CD1c-positive myeloid dendritic cell (primary cell): Measurements from ENCODE around the gene TKFC.
A peak's percentile ranks its signal among the peaks of the same experiment; 100 is the strongest.

Experiments used
- DNase-seq: peaks from one replicate; pipeline ENCODE4 v3.0.0-alpha.2; 2016; ENCODE audit errors: extremely low spot score

The TKFC gene, protein sequence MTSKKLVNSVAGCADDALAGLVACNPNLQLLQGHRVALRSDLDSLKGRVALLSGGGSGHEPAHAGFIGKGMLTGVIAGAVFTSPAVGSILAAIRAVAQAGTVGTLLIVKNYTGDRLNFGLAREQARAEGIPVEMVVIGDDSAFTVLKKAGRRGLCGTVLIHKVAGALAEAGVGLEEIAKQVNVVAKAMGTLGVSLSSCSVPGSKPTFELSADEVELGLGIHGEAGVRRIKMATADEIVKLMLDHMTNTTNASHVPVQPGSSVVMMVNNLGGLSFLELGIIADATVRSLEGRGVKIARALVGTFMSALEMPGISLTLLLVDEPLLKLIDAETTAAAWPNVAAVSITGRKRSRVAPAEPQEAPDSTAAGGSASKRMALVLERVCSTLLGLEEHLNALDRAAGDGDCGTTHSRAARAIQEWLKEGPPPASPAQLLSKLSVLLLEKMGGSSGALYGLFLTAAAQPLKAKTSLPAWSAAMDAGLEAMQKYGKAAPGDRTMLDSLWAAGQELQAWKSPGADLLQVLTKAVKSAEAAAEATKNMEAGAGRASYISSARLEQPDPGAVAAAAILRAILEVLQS

GRCh38 chr11:61332797-61333549 lies at the start of gene TKFC, which contains the start of gene DDB1:
TKFC (plus strand) TSS chr11:61333228; CDS start chr11:61334729, 1,501 bp downstream.
DDB1 (minus strand) TSS chr11:61333105; CDS start chr11:61332968, 137 bp downstream.
- peak; percentile 92 for DNase-seq

- DNase-seq = no peak
Measured at GRCh38 chr11:61283613-61284012, 49.4 kb upstream of the TKFC start.

GRCh38 chr11:61287338-61287977 lies 45.6 kb upstream of the TKFC start:
- DNase-seq = no peak

DNA sequence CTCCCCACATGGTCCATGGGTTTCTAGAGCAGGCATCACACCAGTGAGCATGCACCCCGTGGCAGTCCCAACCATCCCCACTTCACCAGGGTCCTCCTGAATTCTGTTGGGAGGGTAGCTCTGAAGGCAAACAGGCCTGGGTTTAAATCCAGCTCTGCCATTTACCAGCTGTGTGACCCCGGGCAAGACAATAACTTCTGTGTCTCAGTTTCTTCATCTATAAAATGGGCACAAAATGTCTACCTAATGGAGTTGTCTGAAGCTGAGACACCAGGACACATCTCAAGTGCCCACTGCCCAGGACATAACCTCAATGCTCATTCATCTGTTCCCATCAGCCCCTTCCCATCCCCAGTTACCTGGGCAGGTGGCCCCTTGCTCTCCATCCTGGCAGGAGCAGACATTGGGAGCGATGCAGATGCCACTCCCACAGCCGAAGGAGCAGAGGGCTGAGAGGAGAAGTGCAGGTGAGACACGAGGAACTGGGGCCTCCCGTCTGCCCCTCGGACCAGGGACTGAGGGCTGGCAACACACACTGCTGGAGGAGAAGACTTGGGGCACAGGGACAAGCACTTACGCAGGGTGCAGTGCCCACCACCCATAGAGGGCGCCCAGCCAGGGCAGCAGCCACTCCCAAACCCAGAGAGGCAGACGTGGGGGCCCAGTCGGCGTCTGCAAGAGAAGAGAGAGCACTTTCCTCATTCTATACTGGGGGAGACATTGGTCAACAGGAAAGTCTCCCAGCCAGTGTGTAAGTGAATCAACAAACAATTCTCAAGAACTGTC lies 41.9 kb upstream of the TKFC start:
- DNase-seq = peak; percentile 18

DNA sequence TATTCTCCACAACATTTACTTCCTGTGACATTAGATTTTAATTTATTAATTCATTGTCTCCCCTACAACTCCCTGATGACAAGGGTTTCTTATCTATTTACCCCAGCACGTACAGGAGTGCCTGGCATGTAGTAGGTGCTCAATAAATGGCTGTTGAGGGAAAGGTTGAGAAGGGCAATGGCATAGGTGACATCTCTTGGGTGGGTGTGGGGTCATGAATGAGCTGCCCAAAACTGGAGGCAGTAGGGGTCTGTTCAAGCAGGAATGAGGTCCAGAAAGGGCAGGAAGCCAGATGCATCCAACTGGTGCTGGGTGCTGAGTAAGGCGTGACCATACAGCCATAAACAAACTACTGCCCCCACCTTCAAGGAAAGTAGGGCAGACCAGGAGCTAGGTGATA lies 40.7 kb upstream of the TKFC start:
- DNase-seq = no peak

DNA sequence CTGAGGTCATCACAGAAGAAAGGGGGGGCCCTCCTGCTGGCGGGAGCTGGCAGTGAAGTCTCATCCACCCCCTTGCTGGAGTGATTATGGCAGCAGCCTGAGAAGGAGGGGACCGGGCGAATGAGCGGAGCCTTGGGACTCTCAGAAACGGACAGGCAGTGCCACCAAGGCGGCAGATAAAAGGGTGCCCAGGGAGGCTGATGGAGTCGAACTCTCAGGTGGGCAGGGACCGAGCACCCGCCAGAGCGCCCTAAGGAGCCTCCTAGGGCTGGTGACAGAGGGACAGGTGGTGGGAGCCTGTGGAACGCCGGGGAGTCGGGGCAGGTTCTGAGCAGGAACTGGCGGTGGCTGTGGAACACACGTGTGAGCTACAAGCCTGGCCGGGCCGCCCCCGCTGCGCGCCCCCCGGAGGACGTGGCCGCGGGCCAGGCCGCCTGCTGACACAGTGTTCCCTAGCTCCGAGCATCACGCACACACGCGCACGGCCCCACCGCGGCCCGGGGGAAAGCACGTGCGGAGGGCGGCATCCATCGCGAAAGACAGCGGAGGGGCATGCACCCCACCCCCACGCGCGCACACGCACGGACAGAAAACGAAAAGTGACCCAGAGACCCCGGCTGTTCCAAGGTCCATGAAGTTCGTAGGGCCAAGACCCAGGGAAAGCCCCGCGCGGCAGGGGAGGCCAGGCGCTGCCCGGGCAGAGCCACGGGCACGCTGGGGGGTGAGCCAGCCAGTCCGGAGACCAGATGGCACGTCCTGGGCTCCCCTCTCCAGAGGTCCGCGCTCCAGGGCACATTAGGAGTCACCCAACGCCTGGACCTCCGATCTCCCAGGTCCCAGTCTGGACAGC lies 38.9 kb upstream of the TKFC start:
- peak; percentile 46 for DNase-seq

DNA sequence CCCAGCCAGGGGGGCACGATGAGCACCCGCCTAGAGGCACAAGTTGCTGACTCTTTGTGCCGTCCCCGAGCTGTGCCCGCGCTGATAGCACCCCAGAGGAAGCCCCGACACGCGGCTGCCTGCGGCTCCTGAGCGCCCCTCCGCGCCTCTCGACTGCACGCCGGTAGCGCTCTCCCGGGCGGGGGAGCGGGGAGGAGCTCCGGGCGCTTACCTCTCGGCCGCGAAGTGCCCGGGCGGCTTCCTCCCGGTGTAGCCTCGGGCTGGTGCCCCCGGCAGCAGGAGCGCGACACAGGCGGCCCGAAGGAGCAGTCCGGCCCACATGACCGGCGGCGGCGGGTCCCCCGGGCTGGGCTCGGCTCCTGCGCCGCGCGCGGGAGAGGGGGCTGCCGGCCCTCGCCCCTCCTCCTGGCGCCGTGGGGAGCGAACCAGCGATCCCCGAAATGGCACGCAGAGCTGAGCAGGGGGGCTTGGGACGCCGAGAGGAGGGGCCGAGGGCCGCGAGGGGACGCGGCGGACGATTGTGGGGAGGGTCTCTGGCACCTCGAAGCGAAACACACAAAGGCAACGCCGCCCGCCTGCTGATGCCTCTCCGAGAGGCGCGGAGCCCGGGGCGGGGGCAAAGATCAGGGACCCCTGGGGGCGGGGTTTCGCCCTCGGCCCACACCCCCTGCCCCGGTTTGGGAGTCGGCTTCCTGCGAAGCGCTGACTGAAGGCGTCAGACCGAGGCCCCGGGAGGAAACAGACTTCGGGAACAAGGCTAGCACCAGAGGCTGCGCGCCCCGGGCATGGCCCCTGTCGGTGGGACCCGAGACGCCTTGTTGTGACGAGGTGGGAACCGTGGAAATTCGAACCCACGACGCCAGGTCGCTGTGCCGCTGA lies 38.1 kb upstream of the TKFC start, which contains the start of gene VWCE:
VWCE (minus strand) TSS at position 600 of the 879 bp plus-strand sequence; CDS start at position 321, 279 bp downstream.
- DNase-seq = peak; percentile 67

DNA sequence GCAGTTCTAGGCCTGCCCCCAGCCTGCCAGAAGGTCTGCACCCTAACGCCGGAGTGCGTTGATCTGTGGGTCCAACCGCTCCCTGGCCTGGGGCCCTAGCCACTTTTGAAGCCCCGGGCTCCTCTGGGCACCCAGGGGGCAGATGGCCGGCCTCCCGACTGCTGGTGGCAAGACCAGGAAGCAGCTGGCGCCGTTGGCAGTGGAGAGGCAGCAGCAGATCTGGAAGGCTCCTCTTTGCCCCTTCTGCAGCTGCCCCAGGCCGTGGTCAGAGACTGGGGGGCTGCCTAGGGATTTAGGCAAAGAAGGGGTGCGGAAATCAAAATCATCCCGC lies 37.5 kb upstream of the TKFC start:
- no peak for DNase-seq

DNA sequence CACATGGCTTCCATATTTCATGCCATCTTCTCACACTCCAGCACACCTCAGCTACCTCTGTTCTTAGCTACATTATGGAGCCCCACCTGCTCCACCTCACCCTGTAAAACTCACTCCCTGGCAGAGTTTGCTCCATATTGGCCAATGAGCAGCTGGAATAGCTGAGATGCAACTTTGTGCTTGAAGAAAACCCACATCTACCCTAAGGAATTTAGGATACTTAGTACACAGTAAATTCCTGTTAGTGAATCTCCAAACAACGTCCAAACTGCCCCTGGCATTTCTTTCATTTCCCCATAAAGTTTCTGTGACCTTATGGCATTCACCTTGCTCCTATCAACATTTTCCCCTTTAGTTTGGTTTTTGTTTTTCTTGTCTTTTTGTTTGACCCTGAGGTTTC lies 35.7 kb upstream of the TKFC start:
- DNase-seq = no peak

DNA sequence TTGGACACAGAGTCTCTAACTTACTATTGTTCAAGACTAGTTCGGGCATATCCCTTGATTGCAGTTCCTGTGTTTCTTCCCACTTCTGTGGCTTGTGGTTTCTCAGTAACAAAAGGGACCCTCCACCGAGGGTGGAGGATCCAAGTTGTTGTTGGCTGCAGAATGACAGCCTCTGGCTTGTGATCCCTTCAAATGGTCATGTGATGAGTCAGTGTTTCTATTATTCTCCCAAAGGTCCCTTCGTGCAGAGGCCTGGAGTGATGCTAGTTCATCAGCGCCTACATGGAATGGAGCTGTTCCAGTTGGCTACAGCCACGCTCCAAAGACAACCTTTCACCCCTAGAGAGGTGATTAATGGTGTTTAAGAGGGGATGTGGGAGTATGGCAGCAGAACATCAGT lies 35.3 kb upstream of the TKFC start:
- peak; percentile 46 for DNase-seq

DNA sequence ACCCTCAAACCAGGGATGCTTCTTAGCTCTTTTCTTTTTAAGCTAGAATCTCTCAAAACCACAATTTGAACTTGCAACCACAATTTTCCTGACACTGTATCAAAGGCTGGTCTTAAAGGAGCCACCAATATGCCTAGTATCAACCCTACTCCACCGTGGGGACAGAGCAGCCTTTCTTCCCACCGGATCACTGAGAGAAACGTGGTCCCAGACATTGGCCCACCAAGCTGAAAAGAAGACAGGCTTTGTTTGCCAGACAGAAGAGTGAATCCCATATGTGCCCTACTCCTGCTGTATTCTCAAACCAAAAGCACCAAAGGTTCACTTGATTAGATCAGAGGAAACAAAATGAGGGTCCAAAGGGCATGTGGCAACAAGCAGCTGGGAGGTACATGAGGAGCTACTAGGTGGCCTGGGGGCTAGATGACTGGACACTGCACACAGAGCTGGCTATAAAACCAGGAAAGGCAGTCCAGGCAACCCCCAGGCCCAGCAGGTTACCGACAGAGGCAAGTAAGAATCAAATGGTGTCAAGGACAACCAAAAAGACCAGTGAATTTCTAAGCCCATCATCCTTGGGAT lies 34.3 kb upstream of the TKFC start:
- no peak for DNase-seq

- no peak for DNase-seq
Measured at GRCh38 chr11:61302550-61302949, 30.5 kb upstream of the TKFC start.

DNA sequence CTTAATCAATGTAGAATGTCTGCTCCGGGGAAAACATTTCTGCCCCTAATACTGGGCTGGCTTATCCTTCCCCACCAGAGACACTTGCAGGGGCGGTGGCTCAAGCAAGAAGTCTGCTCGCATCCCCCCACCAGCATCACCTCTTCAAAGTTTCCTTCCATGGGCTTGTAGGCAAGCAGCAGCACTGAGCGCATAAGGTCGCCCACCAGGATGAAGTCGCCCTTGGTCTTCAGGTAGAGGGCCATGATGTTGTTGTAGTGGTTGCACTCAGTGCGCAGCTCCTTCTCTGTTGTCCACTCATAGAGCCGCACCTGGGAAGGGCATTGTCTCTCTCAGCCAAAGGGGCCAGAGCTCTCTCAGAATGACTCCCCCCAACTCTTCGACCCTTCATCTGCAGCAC lies 29.3 kb upstream of the TKFC start:
- DNase-seq = no peak

GRCh38 chr11:61305417-61305816 lies 27.6 kb upstream of the TKFC start:
- DNase-seq = no peak

GRCh38 chr11:61306221-61306620 lies 26.8 kb upstream of the TKFC start:
- no peak for DNase-seq

GRCh38 chr11:61307354-61307753 lies 25.7 kb upstream of the TKFC start:
- no peak for DNase-seq

DNA sequence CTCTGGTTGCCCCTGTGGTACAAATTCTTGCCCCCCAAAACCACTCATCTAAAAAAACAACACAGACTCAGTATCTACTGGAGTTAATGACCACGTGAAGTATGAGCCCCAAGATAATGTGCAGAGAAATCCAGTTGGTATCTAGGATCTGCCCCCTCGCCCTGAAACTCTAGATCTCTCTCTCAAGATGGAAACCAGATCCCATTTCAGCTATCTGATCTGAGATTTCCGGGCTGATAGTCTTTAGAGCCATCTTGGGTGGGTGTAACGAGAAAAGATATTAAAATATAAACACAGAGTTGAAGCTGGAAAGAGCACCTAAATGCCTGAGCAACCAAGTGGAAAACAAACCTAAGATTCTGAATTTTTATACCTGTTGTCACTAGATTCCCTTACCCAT lies 23.9 kb upstream of the TKFC start:
- DNase-seq = no peak

- DNase-seq = no peak
Measured at GRCh38 chr11:61309739-61310138, 23.3 kb upstream of the TKFC start.

DNA sequence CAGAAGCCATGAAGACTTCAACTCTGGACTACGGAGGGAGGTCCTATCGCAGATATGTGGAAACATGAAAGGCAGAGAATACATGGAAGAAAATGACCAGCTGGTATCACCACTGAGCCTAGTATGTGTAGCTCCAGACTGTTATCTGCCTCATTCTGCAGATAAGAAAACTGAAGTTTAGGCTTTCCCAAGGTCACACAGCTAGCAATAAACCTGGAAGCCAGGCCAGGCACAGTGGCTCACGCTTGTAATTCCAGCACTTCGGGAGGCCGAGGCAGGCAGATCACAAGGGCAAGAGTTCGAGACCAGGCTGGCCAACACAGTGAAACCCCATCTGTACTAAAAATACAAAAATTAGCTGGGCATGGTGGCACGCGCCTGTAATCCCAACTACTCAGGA lies 22.3 kb upstream of the TKFC start:
- DNase-seq = no peak
